ENCODE results near the gene PARD3. TPM values are rescaled to one million over a fixed set of nuclear protein-coding genes. Genes with fewer than 3 reads are reported as not detected.
"Not testable (repeated sequence)": the region's sequence is repeated elsewhere in the genome, so short reads cannot be mapped to it uniquely, and the experiment has no call there.

Gene PARD3
- total RNA-seq, 6 experiments from 2014 or later: 19.1 to 27.8 (median 22.0) TPM

DNA sequence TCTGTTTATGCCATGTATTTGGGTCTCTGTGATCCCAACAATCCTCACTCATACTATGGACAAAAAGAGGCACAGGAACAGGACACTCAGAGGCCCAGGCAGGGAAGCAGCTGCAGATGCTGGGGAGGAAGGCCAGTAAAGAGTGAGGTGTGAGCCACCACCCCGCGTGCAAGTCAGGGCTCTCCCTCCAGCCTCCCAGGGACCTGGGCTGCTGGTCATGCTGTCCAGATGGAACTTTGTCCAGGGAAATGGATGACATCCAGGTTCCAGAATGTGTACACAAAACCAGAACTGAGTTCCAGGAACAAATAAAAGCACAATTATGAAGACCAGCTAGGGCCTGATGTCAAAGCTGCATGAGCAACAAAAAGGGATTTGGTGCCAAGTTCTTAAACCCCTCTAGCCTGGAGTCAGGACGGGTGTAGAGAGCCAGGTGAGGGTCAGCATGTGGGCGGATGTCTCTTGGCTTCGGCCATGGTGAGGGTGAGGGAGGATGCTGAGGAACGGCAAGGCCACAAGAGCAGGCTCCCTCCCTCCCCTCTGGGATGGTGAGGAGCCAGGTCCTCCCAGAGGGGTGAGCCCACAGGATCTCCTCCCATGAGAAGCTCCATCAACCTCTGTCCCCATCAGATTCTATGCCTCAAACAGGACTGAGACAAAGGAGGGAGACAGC, 739.7 kb downstream of the PARD3 start:
- Histone ChIP-seq H3K36me3 (no peaks in the 10 kb centered on the region), H3K9me3 (no peaks in the 10 kb centered on the region), H3K27ac (no peak overlapping the region), H3K27me3 (no peaks in the 10 kb centered on the region), H3K4me3 (no peak overlapping the region), H3K4me1 (peaks cover 0 to 11% (median 2%) of the 10 kb centered on the region in 4 donors)
- peak; percentile 63 to 69 (median 65) for DNase-seq
- TF ChIP-seq POLR2A (IDR thresholded peaks at IDR 0.05): no peak
- TF ChIP-seq, protein P1, sequence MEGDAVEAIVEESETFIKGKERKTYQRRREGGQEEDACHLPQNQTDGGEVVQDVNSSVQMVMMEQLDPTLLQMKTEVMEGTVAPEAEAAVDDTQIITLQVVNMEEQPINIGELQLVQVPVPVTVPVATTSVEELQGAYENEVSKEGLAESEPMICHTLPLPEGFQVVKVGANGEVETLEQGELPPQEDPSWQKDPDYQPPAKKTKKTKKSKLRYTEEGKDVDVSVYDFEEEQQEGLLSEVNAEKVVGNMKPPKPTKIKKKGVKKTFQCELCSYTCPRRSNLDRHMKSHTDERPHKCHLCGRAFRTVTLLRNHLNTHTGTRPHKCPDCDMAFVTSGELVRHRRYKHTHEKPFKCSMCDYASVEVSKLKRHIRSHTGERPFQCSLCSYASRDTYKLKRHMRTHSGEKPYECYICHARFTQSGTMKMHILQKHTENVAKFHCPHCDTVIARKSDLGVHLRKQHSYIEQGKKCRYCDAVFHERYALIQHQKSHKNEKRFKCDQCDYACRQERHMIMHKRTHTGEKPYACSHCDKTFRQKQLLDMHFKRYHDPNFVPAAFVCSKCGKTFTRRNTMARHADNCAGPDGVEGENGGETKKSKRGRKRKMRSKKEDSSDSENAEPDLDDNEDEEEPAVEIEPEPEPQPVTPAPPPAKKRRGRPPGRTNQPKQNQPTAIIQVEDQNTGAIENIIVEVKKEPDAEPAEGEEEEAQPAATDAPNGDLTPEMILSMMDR (IDR thresholded peaks at IDR 0.05): no peak
- peak; percentile 95 to 97 (median 96) for ATAC-seq
- WGBS (ENCODE audit: insufficient coverage, low coverage, low lambda C conversion rate, missing lambda C conversion rate): 25% methylated on average over 4 of the region's 6 CpGs
- intact Hi-C loops (cut with DNase I): no loop called here

DNA sequence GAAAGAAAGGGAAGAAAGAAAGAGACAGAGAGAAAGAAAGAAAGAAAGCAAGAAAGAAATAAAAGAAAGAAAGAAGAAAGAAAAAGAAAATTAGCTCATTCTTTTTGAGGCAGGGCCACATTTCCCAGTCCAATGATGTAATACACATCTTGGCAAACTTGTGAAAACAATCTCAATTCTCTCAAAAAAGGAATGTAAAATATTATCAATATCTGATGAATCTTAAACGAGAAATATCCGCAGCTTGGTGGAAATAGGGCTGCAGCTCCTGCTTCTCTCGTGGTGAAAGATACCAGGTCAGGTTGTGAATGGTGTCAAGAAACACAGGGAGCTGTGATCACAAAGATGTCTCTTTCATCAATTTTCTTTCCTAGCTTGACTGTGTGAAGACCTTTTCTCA, 741.0 kb downstream of the PARD3 start:
- intact Hi-C loops (cut with DNase I): no loop called here
- Histone ChIP-seq H3K27ac (no peak overlapping the region), H3K27me3 (no peaks in the 10 kb centered on the region), H3K4me3 (no peak overlapping the region), H3K36me3 (no peaks in the 10 kb centered on the region), H3K4me1 (peaks cover 0 to 11% (median 2%) of the 10 kb centered on the region in 4 donors), H3K9me3 (no peaks in the 10 kb centered on the region)
- 87% methylated on average over 3 of the region's 3 CpGs for WGBS (ENCODE audit: insufficient coverage, low coverage, low lambda C conversion rate, missing lambda C conversion rate)
- ATAC-seq (no peak), DNase-seq (no peak)
- TF ChIP-seq, protein P1 (IDR thresholded peaks at IDR 0.05): no peak
- no peak for TF ChIP-seq POLR2A (IDR thresholded peaks at IDR 0.05)

DNA sequence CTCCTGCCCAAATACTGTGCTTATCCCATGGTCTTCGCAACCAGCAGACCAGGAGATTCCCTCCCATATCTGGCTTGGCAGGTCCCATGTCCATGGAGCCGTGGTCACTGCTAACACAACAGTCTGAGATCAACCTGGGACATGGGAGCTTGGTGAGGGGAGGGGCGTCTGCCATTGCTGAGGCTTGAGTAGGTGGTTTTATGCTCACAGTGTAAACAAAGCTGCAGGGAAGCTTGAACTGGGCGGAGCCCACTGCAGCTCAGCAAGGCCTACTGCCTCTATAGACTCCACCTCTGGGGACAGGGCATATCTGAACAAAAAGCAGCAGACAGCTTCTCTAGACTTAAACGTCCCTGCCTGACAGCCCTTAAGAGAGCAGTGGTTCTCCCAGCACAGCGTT, 747.4 kb downstream of the PARD3 start:
- H3K9me3 ChIP-seq; ATAC-seq; H3K4me1 ChIP-seq; H3K27me3 ChIP-seq; intact Hi-C loops (cut with DNase I); DNase-seq; H3K4me3 ChIP-seq; H3K27ac ChIP-seq; H3K36me3 ChIP-seq: not testable (repeated sequence)
- no CpG with 5 or more reads among the region's 6 CpGs for WGBS (ENCODE audit: insufficient coverage, low coverage, low lambda C conversion rate, missing lambda C conversion rate)

DNA sequence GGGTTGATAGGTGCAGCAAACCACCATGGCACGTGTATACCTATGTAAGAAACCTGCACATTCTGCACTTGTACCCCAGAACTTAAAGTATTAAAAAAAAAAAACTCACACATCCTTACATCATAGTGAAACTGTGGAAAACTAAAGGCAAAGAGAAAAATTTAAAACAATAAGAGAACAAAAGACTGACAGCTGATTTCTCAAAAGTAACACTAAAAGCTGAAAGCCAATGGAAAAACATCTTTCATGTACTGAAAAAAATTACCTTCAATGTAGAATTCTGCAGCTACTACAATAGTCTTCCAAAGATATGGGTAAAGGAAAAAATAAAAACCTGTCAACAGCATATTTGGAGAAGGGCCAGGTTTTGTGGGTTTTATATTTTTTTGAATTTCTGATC, 751.5 kb downstream of the PARD3 start:
- no peak overlapping the region for H3K4me3 ChIP-seq
- no peaks in the 10 kb centered on the region for H3K4me1 ChIP-seq
- DNase-seq (no peak), ATAC-seq (no peak)
- no peaks in the 10 kb centered on the region for H3K27me3 ChIP-seq
- H3K36me3 ChIP-seq: no peaks in the 10 kb centered on the region
- no CpG with 5 or more reads among the region's 1 CpG for WGBS (ENCODE audit: insufficient coverage, low coverage, low lambda C conversion rate, missing lambda C conversion rate)
- TF ChIP-seq POLR2A (IDR thresholded peaks at IDR 0.05): no peak
- TF ChIP-seq, protein P1 (IDR thresholded peaks at IDR 0.05): no peak
- peaks cover 0 to 6% (median 2%) of the 10 kb centered on the region in 4 donors for H3K9me3 ChIP-seq
- intact Hi-C loops (cut with DNase I): no loop called here
- no peak overlapping the region for H3K27ac ChIP-seq

DNA sequence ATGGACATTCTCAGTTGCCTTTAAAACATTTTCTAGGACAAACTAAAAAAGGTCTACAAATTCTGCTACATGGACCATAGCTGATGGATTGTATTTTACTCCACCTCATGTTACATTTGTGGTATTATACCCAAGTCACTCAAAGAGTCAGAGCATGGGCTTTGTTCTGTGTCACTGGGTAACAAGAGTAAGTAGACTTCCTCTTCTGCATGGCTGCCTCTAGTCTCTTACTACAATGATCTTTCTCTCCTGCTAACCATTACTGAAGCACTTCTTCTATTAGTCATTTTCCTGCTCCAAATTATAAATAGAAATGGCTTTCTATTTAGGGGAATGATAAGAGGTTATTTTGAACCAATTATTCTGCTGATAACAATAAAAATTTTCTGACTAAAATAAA, 753.3 kb downstream of the PARD3 start:
- Histone ChIP-seq H3K27ac (no peak overlapping the region), H3K27me3 (no peaks in the 10 kb centered on the region), H3K9me3 (peaks cover 0 to 6% (median 2%) of the 10 kb centered on the region in 4 donors), H3K36me3 (no peaks in the 10 kb centered on the region), H3K4me1 (no peaks in the 10 kb centered on the region), H3K4me3 (no peak overlapping the region)
- ATAC-seq: no peak
- TF ChIP-seq, protein P1 (IDR thresholded peaks at IDR 0.05): no peak
- TF ChIP-seq POLR2A (IDR thresholded peaks at IDR 0.05): no peak
- DNase-seq: no peak
- intact Hi-C loops (cut with DNase I): no loop called here

Small RNAs within 50 kb of the gene (small RNA-seq; reads per million reads assigned to genes)
- 0 reads per million in 2 experiments for gene ELOBP4
- 0 reads per million in 2 experiments for gene RF00019
- gene RPL37P18: 0 reads per million in 2 experiments
